HEK293 (cell line): ENCODE results near the gene NOA1.

ENCODE experiments used
- BCL11A ChIP-seq: fragments of 450-650 bp; formaldehyde crosslinking; IDR thresholded peaks from 2 replicates; pipeline ENCODE4 v1.5.1; 2016; ENCODE audit warnings: low read depth, missing biosample characterization, missing genetic modification characterization
- CTCF ChIP-seq: fragments of 450-650 bp; formaldehyde crosslinking; IDR thresholded peaks from 2 replicates; pipeline ENCODE4 v1.5.1; 2016; ENCODE audit warnings: missing biosample characterization, missing genetic modification characterization
- EGR2 ChIP-seq: fragments of 450-650 bp; formaldehyde crosslinking; IDR thresholded peaks from 2 replicates; pipeline ENCODE4 v1.5.1; 2016; ENCODE audit warnings: low read depth, missing biosample characterization, missing genetic modification characterization
- GLI4 ChIP-seq: fragments of 450-650 bp; formaldehyde crosslinking; IDR thresholded peaks from 2 replicates; pipeline ENCODE4 v1.5.1; 2016; ENCODE audit warnings: missing biosample characterization, missing genetic modification characterization
- GLIS2 ChIP-seq: fragments of 450-650 bp; formaldehyde crosslinking; IDR thresholded peaks from 2 replicates; pipeline ENCODE4 v1.5.1; 2016; ENCODE audit warnings: missing biosample characterization, missing genetic modification characterization
- MYNN ChIP-seq: fragments of 450-650 bp; formaldehyde crosslinking; IDR thresholded peaks from 2 replicates; pipeline ENCODE4 v1.5.1; 2016; ENCODE audit warnings: missing biosample characterization, missing genetic modification characterization, borderline replicate concordance
- RBAK ChIP-seq: fragments of 450-650 bp; formaldehyde crosslinking; IDR thresholded peaks from 2 replicates; pipeline ENCODE4 v1.5.1; 2016; ENCODE audit warnings: missing biosample characterization, missing genetic modification characterization
- TSHZ1 ChIP-seq: fragments of 450-650 bp; formaldehyde crosslinking; IDR thresholded peaks from 2 replicates; pipeline ENCODE4 v1.5.1; 2016; ENCODE audit warnings: missing biosample characterization, missing genetic modification characterization, borderline replicate concordance
- WT1 ChIP-seq: fragments of 450-650 bp; formaldehyde crosslinking; IDR thresholded peaks from 2 replicates; pipeline ENCODE4 v1.5.1; 2016; ENCODE audit warnings: missing biosample characterization, missing genetic modification characterization
- ZBTB44 ChIP-seq: fragments of 450-650 bp; IDR thresholded peaks from 2 replicates; pipeline ENCODE4 v1.5.1; 2018; ENCODE audit warnings: missing biosample characterization, mild to moderate bottlenecking, missing genetic modification characterization
- ZBTB8A ChIP-seq: fragments of 450-650 bp; formaldehyde crosslinking; IDR thresholded peaks from 2 replicates; pipeline ENCODE4 v1.5.1; 2016; ENCODE audit warnings: missing biosample characterization, missing genetic modification characterization
- ZFP37 ChIP-seq: fragments of 450-650 bp; formaldehyde crosslinking; IDR thresholded peaks from 2 replicates; pipeline ENCODE4 v1.5.1; 2016; ENCODE audit warnings: missing biosample characterization, missing genetic modification characterization
- ZIC2 ChIP-seq: fragments of 450-650 bp; formaldehyde crosslinking; IDR thresholded peaks from 2 replicates; pipeline ENCODE4 v1.5.1; 2016; ENCODE audit warnings: missing biosample characterization, missing genetic modification characterization
- ZNF138 ChIP-seq: fragments of 450-650 bp; formaldehyde crosslinking; IDR thresholded peaks from 2 replicates; pipeline ENCODE4 v1.5.1; 2016; ENCODE audit warnings: missing biosample characterization, missing genetic modification characterization, borderline replicate concordance
- ZNF19 ChIP-seq: fragments of 450-650 bp; formaldehyde crosslinking; IDR thresholded peaks from 2 replicates; pipeline ENCODE4; 2016; ENCODE audit warnings: missing biosample characterization, missing genetic modification characterization, low read depth
- ZNF335 ChIP-seq: fragments of 450-650 bp; formaldehyde crosslinking; conservative IDR thresholded peaks from 2 replicates; pipeline ENCODE4 v1.5.1; 2016; ENCODE audit warnings: missing biosample characterization, missing genetic modification characterization
- ZNF449 ChIP-seq: fragments of 450-650 bp; formaldehyde crosslinking; IDR thresholded peaks from 2 replicates; pipeline ENCODE4 v1.5.1; 2017; ENCODE audit warnings: missing biosample characterization, mild to moderate bottlenecking, missing genetic modification characterization, moderate library complexity
- ZNF501 ChIP-seq: fragments of 450-650 bp; formaldehyde crosslinking; IDR thresholded peaks from 2 replicates; pipeline ENCODE4 v1.5.1; 2016; ENCODE audit warnings: missing biosample characterization, missing genetic modification characterization
- ZNF510 ChIP-seq: fragments of 450-650 bp; formaldehyde crosslinking; IDR thresholded peaks from 2 replicates; pipeline ENCODE4 v1.5.1; 2018; ENCODE audit warnings: mild to moderate bottlenecking, missing genetic modification characterization, missing biosample characterization; ENCODE audit not compliant: insufficient replicate concordance
- ZNF529 ChIP-seq: fragments of 450-650 bp; formaldehyde crosslinking; IDR thresholded peaks from 2 replicates; pipeline ENCODE4 v1.5.1; 2017; ENCODE audit warnings: missing genetic modification characterization, missing biosample characterization; ENCODE audit not compliant: insufficient replicate concordance
- ZNF530 ChIP-seq: fragments of 450-650 bp; formaldehyde crosslinking; IDR thresholded peaks from 2 replicates; pipeline ENCODE4 v1.5.1; 2016; ENCODE audit warnings: low read depth, missing biosample characterization, missing genetic modification characterization
- ZNF654 ChIP-seq: fragments of 450-650 bp; formaldehyde crosslinking; IDR thresholded peaks from 2 replicates; pipeline ENCODE4 v1.5.1; 2016; ENCODE audit warnings: low read depth, missing biosample characterization, missing genetic modification characterization
- ZNF670 ChIP-seq: fragments of 450-650 bp; formaldehyde crosslinking; IDR thresholded peaks from 2 replicates; pipeline ENCODE4 v1.5.1; 2016; ENCODE audit warnings: missing biosample characterization, missing genetic modification characterization, low read depth
- ZNF692 ChIP-seq: fragments of 450-650 bp; formaldehyde crosslinking; IDR thresholded peaks from 2 replicates; pipeline ENCODE4 v1.5.1; 2016; ENCODE audit warnings: missing biosample characterization, missing genetic modification characterization
- ZSCAN23 ChIP-seq: fragments of 450-650 bp; formaldehyde crosslinking; IDR thresholded peaks from 2 replicates; pipeline ENCODE4 v1.5.1; 2016; ENCODE audit warnings: missing biosample characterization, missing genetic modification characterization
- TF ChIP-seq, protein P1 (sequence below): fragments of 450-650 bp; formaldehyde crosslinking; IDR thresholded peaks from 2 replicates; pipeline ENCODE4 v1.5.1; 2016; ENCODE audit warnings: missing biosample characterization, missing genetic modification characterization
- TF ChIP-seq, protein P2 (sequence below): IDR thresholded peaks from 2 replicates; pipeline ENCODE4 v1.6.1; 2011; ENCODE audit warnings: mild to moderate bottlenecking, low read depth, low read length, borderline replicate concordance

NOA1 gene

GRCh38 chr4:56976837-56977320, 527 bp downstream of the NOA1 start (continued):
- TF ChIP-seq ZNF19 (tag by site-specific recombination) (no peak), ZNF692 (peak; percentile 61), BCL11A (no peak), ZBTB8A (tag by site-specific recombination) (peak; percentile 44; the same call in 1 of the 2 replicates), ZSCAN23 (tag by site-specific recombination) (no peak), ZNF335 (tag by site-specific recombination) (0 out of 2 replicates have a peak, but pooled peaks have one; percentile 4), WT1 (no peak), ZNF530 (tag by site-specific recombination) (no peak), GLI4 (no peak), ZNF449 (no peak), ZNF501 (tag by site-specific recombination) (0 out of 2 replicates have a peak, but pooled peaks have one; percentile 10), RBAK (tag by site-specific recombination) (no peak), MYNN (no peak), ZFP37 (0 out of 2 replicates have a peak, but pooled peaks have one; percentile 26), EGR2 (tag by site-specific recombination) (no peak), ZIC2 (tag by site-specific recombination) (peak; percentile 56; the same call in 1 of the 2 replicates), ZBTB44 (tag by site-specific recombination) (no peak), ZNF529 (tag by site-specific recombination) (no peak), GLIS2 (tag by site-specific recombination) (no peak), ZNF670 (tag by site-specific recombination) (no peak), ZNF654 (tag by site-specific recombination) (no peak), ZNF138 (tag by site-specific recombination) (no peak), TSHZ1 (tag by site-specific recombination) (no peak), CTCF (tag by site-specific recombination) (peak; percentile 50), ZNF510 (tag by site-specific recombination) (no peak)
- TF ChIP-seq, protein P1, sequence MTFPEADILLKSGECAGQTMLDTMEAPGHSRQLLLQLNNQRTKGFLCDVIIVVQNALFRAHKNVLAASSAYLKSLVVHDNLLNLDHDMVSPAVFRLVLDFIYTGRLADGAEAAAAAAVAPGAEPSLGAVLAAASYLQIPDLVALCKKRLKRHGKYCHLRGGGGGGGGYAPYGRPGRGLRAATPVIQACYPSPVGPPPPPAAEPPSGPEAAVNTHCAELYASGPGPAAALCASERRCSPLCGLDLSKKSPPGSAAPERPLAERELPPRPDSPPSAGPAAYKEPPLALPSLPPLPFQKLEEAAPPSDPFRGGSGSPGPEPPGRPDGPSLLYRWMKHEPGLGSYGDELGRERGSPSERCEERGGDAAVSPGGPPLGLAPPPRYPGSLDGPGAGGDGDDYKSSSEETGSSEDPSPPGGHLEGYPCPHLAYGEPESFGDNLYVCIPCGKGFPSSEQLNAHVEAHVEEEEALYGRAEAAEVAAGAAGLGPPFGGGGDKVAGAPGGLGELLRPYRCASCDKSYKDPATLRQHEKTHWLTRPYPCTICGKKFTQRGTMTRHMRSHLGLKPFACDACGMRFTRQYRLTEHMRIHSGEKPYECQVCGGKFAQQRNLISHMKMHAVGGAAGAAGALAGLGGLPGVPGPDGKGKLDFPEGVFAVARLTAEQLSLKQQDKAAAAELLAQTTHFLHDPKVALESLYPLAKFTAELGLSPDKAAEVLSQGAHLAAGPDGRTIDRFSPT (tag by site-specific recombination): peak; percentile 47
- TF ChIP-seq, protein P2, sequence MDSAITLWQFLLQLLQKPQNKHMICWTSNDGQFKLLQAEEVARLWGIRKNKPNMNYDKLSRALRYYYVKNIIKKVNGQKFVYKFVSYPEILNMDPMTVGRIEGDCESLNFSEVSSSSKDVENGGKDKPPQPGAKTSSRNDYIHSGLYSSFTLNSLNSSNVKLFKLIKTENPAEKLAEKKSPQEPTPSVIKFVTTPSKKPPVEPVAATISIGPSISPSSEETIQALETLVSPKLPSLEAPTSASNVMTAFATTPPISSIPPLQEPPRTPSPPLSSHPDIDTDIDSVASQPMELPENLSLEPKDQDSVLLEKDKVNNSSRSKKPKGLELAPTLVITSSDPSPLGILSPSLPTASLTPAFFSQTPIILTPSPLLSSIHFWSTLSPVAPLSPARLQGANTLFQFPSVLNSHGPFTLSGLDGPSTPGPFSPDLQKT: no peak
